Right lobe of liver (tissue), 6 donors: ENCODE measurements around the gene CAMKK1. TPM values are rescaled to one million over a fixed set of nuclear protein-coding genes. Genes with fewer than 3 reads are reported as not detected.
A peak's percentile ranks its signal among the peaks of the same experiment; 100 is the strongest.

Experiments
- ATAC-seq, 4 donors: fragments of 200-7000 bp; cut with Tn5 transposase; one replicate each; pipeline ENCODE4 v1.9.1; 2020; ENCODE audit warnings: mild to moderate bottlenecking in 4 of 4, moderate library complexity in 4 of 4
- DNase-seq, 3 donors: peaks; one replicate each; pipeline ENCODE4 v3.0.0-alpha.2; 2020
- H3K27ac ChIP-seq, 3 donors: fragments of 200-600 bp; one replicate each; pipeline ENCODE4 v1.8.0; 2022
- H3K27me3 ChIP-seq, 2 donors: fragments of 200-600 bp; one replicate each; pipeline ENCODE4 v1.8.0; 2022
- H3K36me3 ChIP-seq, 4 donors: fragments of 200-600 bp; sonication (generic) in 1 of 4; one replicate each; pipeline versions ENCODE4 v1.5.1 to v1.8.0; 2017 to 2022; ENCODE audit warnings: control low read depth in 1 of 4
- H3K4me1 ChIP-seq, 4 donors: fragments of 200-600 bp; sonication (generic) in 1 of 4; one replicate each; pipeline versions ENCODE4 v1.5.1 to v1.8.0; 2017 to 2022; ENCODE audit warnings: control low read depth in 1 of 4
- H3K4me3 ChIP-seq, 3 donors: fragments of 200-600 bp; one replicate each; pipeline ENCODE4 v1.8.0; 2022
- H3K9me3 ChIP-seq, 4 donors: fragments of 200-600 bp; sonication (generic) in 1 of 4; one replicate each; pipeline versions ENCODE4 v1.5.1 to v1.8.0; 2017 to 2022; ENCODE audit warnings: control low read depth in 1 of 4
- POLR2A ChIP-seq: fragments of 450-650 bp; IDR thresholded peaks from one replicate; pipeline ENCODE4 v1.6.1; 2017; ENCODE audit warnings: antibody characterized with exemption, mild to moderate bottlenecking
- WGBS: methylation state at CpG from one replicate; pipeline ENCODE4 v1.1.6; 2018; ENCODE audit warnings: low coverage, low lambda C conversion rate; ENCODE audit not compliant: insufficient coverage; ENCODE audit errors: missing lambda C conversion rate; 5-methylcytosine and 5-hydroxymethylcytosine counted together
- intact Hi-C, 2 donors: fragments of 100-400 bp; cut with DNase I; formaldehyde crosslinking; loops; one replicate each; pipeline versions ENCODE4 v1.11.2 to v1.14.1; 2022
- total RNA-seq, 6 experiments: library from RNA; depleted of rRNA in 2 of 6; stranded (reverse); fragments of >200 nt in 2 of 6; fragmentation: NEBNext Ultra II Directional in 3 of 6; extraction: Animal tissue kit (Norgen Biotek cat#: 25700) in 3 of 6; gene quantifications; one replicate each; pipeline versions ENCODE4 v1.1.0 to v1.2.4, GENCODE V29; 2016 to 2023
- TF ChIP-seq, protein P1 (sequence below), 4 donors: fragments of 200-600 bp in 3 of 4; fragments of 450-650 bp in 1 of 4; IDR thresholded peaks; one replicate each; pipeline versions ENCODE4 v1.5.1 to v1.8.0; 2016 to 2022; ENCODE audit warnings: antibody characterized with exemption in 4 of 4, mild to moderate bottlenecking in 2 of 4
- donor health status: DM: no; HTN: yes; CAD: no.
- donor health status: DM: no; HTN: no; CAD: no.
- donor health status: DM: no; HTN: no; CAD: no.
- donor health status: DM: no; HTN: yes; CAD: no.
- donor health status: DM: no; HTN: yes; CAD: no.

CAMKK1 gene
- total RNA-seq, 6 experiments from 2014 or later = 0.35 to 1.1 (median 0.47) TPM

DNA sequence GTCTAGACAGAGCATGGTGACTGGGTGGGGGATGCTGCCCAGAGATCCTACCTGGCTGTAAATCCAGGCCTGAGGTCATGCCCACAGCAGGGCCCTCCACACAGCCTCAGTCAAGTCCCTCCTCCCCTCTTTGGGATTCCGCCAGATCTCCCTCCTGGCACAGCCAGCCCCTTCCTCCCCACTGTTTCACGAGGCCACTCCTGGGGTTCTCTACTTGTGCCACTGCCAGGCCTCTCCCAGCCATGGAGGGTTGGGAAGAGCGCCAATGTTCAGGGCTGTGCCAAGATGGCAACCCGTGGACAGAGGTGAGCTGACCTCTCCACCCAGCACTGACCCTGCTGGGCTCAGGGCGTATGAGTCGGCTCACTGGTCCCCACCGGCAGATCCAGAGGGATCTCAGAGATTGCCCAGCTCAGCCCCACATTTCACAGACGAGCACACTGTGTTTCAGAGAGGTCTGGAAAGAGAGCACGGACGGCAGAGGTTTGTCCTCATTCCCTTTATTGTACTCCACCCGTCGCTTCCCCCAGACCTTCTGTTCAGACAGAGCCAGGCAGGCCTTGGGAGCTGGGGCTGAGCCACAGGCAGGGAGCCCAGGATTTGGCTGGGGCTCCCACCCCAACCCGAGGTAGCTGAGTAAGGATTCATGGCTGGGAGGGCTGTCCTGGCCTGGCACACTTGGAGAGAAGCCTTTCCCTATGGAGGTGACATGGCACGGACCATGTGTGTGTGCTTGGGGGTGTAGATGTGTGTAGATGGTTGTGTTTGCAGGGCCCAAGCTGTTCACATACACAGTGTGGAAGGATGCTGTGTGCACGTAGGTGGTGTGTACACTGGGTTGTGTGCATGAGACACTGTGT is 3.5 kb upstream of the CAMKK1 start:
- no peak overlapping the region for H3K27ac ChIP-seq
- 77% methylated on average over 7 of the region's 15 CpGs for WGBS
- peaks cover 0 to 11% (median 3%) of the 10 kb centered on the region in 4 donors for H3K4me1 ChIP-seq
- no peak for ATAC-seq
- no peaks in the 10 kb centered on the region for H3K9me3 ChIP-seq
- no peak for TF ChIP-seq POLR2A
- TF ChIP-seq, protein P1, sequence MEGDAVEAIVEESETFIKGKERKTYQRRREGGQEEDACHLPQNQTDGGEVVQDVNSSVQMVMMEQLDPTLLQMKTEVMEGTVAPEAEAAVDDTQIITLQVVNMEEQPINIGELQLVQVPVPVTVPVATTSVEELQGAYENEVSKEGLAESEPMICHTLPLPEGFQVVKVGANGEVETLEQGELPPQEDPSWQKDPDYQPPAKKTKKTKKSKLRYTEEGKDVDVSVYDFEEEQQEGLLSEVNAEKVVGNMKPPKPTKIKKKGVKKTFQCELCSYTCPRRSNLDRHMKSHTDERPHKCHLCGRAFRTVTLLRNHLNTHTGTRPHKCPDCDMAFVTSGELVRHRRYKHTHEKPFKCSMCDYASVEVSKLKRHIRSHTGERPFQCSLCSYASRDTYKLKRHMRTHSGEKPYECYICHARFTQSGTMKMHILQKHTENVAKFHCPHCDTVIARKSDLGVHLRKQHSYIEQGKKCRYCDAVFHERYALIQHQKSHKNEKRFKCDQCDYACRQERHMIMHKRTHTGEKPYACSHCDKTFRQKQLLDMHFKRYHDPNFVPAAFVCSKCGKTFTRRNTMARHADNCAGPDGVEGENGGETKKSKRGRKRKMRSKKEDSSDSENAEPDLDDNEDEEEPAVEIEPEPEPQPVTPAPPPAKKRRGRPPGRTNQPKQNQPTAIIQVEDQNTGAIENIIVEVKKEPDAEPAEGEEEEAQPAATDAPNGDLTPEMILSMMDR (IDR thresholded peaks at IDR 0.05) = no peak
- H3K36me3 ChIP-seq = no peaks in the 10 kb centered on the region
- no peak overlapping the region for H3K4me3 ChIP-seq
- intact Hi-C loops = no loop called here
- DNase-seq = no peak
- no peaks in the 10 kb centered on the region for H3K27me3 ChIP-seq

DNA sequence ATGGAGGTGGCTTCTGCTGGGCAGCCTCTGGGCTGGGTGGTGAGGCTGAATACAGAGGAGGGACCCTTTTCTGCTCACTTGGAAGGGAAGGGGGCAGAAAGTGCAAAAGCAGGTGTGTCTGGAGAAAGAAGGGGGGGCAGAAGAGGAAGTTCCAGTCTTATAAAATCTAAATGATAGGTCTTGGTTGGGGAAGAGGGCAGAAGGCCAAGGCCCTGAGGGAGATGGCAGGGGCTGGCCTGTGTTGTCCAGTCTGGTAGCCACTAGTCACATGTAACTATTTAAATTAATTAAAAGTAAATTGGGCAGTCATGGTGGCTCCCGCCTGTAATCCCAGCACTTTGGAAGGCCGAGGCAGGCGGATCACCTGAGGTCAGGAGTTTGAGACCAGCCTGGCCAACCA is 2.5 kb upstream of the CAMKK1 start:
- Histone ChIP-seq H3K27me3 (no peaks in the 10 kb centered on the region), H3K27ac (no peak overlapping the region), H3K36me3 (no peaks in the 10 kb centered on the region), H3K9me3 (no peaks in the 10 kb centered on the region), H3K4me3 (no peak overlapping the region), H3K4me1 (peaks cover 0 to 11% (median 3%) of the 10 kb centered on the region in 4 donors)
- DNase-seq (no peak), ATAC-seq (no peak)
- 94% methylated on average over 3 of the region's 3 CpGs for WGBS
- TF ChIP-seq, protein P1 (IDR thresholded peaks at IDR 0.05) = no peak
- no peak for TF ChIP-seq POLR2A
- intact Hi-C loops = no loop called here

DNA sequence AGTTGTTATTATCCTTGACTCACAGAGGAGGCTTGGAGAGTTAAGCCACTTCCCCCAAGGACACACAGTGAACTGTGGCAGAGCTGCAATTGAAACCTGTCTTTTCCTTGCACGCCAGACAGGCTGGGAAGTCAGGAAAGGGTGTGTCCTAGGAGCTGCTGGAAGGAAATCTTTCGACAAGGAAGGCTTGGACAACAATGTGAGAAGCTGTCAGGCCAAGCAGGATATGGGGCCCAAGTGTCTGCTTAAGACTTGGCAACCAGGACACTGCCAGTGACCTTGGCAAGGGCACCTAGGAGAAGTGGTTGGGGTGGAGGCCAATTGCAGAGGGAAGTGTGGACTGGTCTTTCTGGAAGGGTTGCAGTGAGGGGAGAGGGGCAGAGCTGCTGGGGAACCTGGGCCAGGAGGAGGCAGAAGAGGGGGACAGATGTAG is 2.1 kb upstream of the CAMKK1 start:
- ATAC-seq = peak; percentile 1 to 16 (median 6)
- TF ChIP-seq, protein P1 (IDR thresholded peaks at IDR 0.05) = no peak
- no peak for TF ChIP-seq POLR2A
- DNase-seq = no peak
- Histone ChIP-seq H3K27ac (no peak overlapping the region), H3K27me3 (no peaks in the 10 kb centered on the region), H3K36me3 (no peaks in the 10 kb centered on the region), H3K4me1 (peaks cover 0 to 11% (median 3%) of the 10 kb centered on the region in 4 donors), H3K4me3 (no peak overlapping the region), H3K9me3 (no peaks in the 10 kb centered on the region)
- intact Hi-C loops = no loop called here
- 61% methylated on average over 2 of the region's 2 CpGs for WGBS

DNA sequence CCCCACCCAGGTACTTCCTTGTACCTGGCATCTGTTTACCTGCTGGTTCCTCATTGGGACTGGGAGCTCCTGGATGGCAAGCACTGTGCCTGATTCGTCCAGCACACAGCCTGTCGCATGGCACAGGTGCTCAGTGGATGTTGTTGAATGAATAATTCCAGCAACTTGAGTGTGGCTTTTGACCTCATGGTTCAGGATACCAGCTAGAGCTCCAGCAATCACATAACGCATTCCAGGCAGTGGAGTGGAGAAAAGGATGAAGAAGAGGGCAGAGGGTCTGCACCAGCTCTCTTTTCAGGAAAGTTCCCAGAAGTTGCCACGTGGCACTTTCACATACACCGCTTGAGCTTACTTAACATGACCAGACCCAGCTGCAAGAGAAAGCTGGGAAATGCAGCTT is 1.3 kb upstream of the CAMKK1 start:
- Histone ChIP-seq H3K9me3 (no peaks in the 10 kb centered on the region), H3K27me3 (no peaks in the 10 kb centered on the region), H3K4me1 (peaks cover 0 to 11% (median 3%) of the 10 kb centered on the region in 4 donors), H3K4me3 (no peak overlapping the region), H3K27ac (no peak overlapping the region), H3K36me3 (no peaks in the 10 kb centered on the region)
- ATAC-seq (no peak), DNase-seq (no peak)
- TF ChIP-seq, protein P1 (IDR thresholded peaks at IDR 0.05) = no peak
- no peak for TF ChIP-seq POLR2A
- intact Hi-C loops = no loop called here
- 59% methylated on average over 4 of the region's 5 CpGs for WGBS
